Panc1 (cell line): ENCODE results near the gene CADPS2. TPM values are rescaled to one million over a fixed set of nuclear protein-coding genes. Genes with fewer than 3 reads are reported as not detected.

ENCODE experiments used
- ATAC-seq: fragments of 200-7000 bp; cut with Tn5 transposase; 2 replicates; pipeline ENCODE4 v1.9.1; 2020; ENCODE audit warnings: mild to moderate bottlenecking, moderate library complexity
- BruUV-seq: library from RNA; stranded (reverse); fragments of 400-500 nt; replicated peaks from 2 replicates; lab custom pipeline; 2021; lab: Mats Ljungman, UMichigan
- CTCF ChIA-PET: fragments of 300-600 bp; sonication (Branson Sonifier 250); formaldehyde crosslinking; loops from one replicate; lab custom pipeline; 2022; ENCODE audit warnings: antibody characterized with exemption; lab: Charles Lee
- POLR2A ChIA-PET: fragments of 300-600 bp; sonication (Branson Sonifier 250); formaldehyde crosslinking; loops from one replicate; lab custom pipeline; 2022; ENCODE audit warnings: antibody characterized with exemption; lab: Charles Lee
- DNase-seq: peaks from one replicate; pipeline ENCODE4 v3.0.0-alpha.2; 2010; ENCODE audit warnings: low read depth, low spot score
- H3K27ac ChIP-seq: 2 replicates; pipeline ENCODE4 v1.5.1; 2011; ENCODE audit warnings: mild to moderate bottlenecking, low read length, inconsistent platforms
- H3K27me3 ChIP-seq: fragments of 200-500 bp; sonication (Bioruptor generic); 2 replicates; pipeline ENCODE4 v1.6.0; 2014; ENCODE audit warnings: low read length, inconsistent platforms; ENCODE audit not compliant: control insufficient read depth, insufficient read depth
- H3K36me3 ChIP-seq: fragments of 200-500 bp; sonication (Bioruptor generic); 2 replicates; pipeline ENCODE4 v1.5.1; 2014; ENCODE audit warnings: inconsistent platforms, mild to moderate bottlenecking, low read length, moderate library complexity; ENCODE audit not compliant: control insufficient read depth, insufficient read depth
- H3K4me1 ChIP-seq: 2 replicates; pipeline ENCODE4 v1.5.1; 2011; ENCODE audit warnings: inconsistent platforms, mild to moderate bottlenecking, low read length, moderate library complexity; ENCODE audit not compliant: control insufficient read depth, insufficient read depth
- H3K4me3 ChIP-seq, 2 experiments: 2 replicates each; pipeline ENCODE4 v1.5.1; 2011 to 2012; ENCODE audit warnings: low read depth in 2 of 2, low read length in 2 of 2, mild to moderate bottlenecking in 2 of 2, inconsistent platforms in 1 of 2, moderate library complexity in 1 of 2
- H3K9me3 ChIP-seq: fragments of 200-500 bp; sonication (Bioruptor generic); 2 replicates; pipeline ENCODE4 v1.5.1; 2014; ENCODE audit warnings: low read depth, mild to moderate bottlenecking, inconsistent platforms, low read length, moderate library complexity; ENCODE audit not compliant: control insufficient read depth, insufficient read depth
- POLR2AphosphoS5 ChIP-seq: IDR thresholded peaks from 2 replicates; pipeline ENCODE4 v1.6.1; 2012; ENCODE audit warnings: mild to moderate bottlenecking, low read depth, low read length, moderate library complexity
- REST ChIP-seq, 2 experiments: IDR thresholded peaks; 2 replicates each; pipeline ENCODE4 v1.6.1; 2011 to 2012; ENCODE audit warnings: low read depth in 2 of 2, control low read depth in 1 of 2, low read length in 1 of 2, mild to moderate bottlenecking in 1 of 2, moderate library complexity in 1 of 2; ENCODE audit not compliant: insufficient read depth in 1 of 2
- SIN3A ChIP-seq: IDR thresholded peaks from 2 replicates; pipeline ENCODE4 v1.6.1; 2012; ENCODE audit warnings: low read depth, mild to moderate bottlenecking, low read length, moderate library complexity, borderline replicate concordance; ENCODE audit not compliant: insufficient read depth
- TCF7L2 ChIP-seq: IDR thresholded peaks from 2 replicates; pipeline ENCODE4 v1.6.1; 2011; ENCODE audit warnings: mild to moderate bottlenecking, low read depth, low read length, inconsistent platforms
- in situ Hi-C: cut with HindIII; loops from 2 replicates; pipeline ENCODE4 v1.10.0; 2016; ENCODE audit warnings: low sequenced_read_pairs, low pct_unique_long_range_greater_than_20kb
- intact Hi-C: fragments of 100-400 bp; cut with micrococcal nuclease; formaldehyde crosslinking; loops from one replicate; pipeline ENCODE4 v1.10.0; 2022; ENCODE audit not compliant: unreplicated experiment
- total RNA-seq: library from RNA; stranded (reverse); gene quantifications from one replicate; pipeline ENCODE4 v1.2.1, GENCODE V29; 2021; ENCODE audit not compliant: unreplicated experiment
- TF ChIP-seq, protein P1 (sequence below): fragments of 450-650 bp; IDR thresholded peaks from 2 replicates; pipeline ENCODE4 v1.5.1; 2017; ENCODE audit warnings: mild to moderate bottlenecking

Gene CADPS2
- total RNA-seq, 1 experiment from 2014 or later: 1.6 TPM

GRCh38 chr7:122344303-122344620, 542.0 kb downstream of the CADPS2 start:
- intact Hi-C loops (no loop called here), in situ Hi-C loops (no loop called here)
- TF ChIP-seq POLR2AphosphoS5 (no peak), TCF7L2 (no peak), REST (IDR thresholded peaks at IDR 0.05; ENCODE audit: insufficient read depth in 1 of 2, low read depth in 2 of 2, low read length in 1 of 2) (no peak), SIN3A (no peak)
- TF ChIP-seq, protein P1, sequence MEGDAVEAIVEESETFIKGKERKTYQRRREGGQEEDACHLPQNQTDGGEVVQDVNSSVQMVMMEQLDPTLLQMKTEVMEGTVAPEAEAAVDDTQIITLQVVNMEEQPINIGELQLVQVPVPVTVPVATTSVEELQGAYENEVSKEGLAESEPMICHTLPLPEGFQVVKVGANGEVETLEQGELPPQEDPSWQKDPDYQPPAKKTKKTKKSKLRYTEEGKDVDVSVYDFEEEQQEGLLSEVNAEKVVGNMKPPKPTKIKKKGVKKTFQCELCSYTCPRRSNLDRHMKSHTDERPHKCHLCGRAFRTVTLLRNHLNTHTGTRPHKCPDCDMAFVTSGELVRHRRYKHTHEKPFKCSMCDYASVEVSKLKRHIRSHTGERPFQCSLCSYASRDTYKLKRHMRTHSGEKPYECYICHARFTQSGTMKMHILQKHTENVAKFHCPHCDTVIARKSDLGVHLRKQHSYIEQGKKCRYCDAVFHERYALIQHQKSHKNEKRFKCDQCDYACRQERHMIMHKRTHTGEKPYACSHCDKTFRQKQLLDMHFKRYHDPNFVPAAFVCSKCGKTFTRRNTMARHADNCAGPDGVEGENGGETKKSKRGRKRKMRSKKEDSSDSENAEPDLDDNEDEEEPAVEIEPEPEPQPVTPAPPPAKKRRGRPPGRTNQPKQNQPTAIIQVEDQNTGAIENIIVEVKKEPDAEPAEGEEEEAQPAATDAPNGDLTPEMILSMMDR: no peak
- no peak overlapping the region for H3K4me3 ChIP-seq
- H3K9me3 ChIP-seq: no peaks in the 10 kb centered on the region
- ChIA-PET CTCF (no interaction called here), POLR2A (no interaction called here)
- no peak for DNase-seq
- no peak for ATAC-seq
- H3K4me1 ChIP-seq: no peaks in the 10 kb centered on the region
- no TSS peak for BruUV-seq
- no peak overlapping the region for H3K27ac ChIP-seq
- H3K27me3 ChIP-seq: no peaks in the 10 kb centered on the region; the same call in 1 of the 2 replicates
- H3K36me3 ChIP-seq: no peaks in the 10 kb centered on the region

DNA sequence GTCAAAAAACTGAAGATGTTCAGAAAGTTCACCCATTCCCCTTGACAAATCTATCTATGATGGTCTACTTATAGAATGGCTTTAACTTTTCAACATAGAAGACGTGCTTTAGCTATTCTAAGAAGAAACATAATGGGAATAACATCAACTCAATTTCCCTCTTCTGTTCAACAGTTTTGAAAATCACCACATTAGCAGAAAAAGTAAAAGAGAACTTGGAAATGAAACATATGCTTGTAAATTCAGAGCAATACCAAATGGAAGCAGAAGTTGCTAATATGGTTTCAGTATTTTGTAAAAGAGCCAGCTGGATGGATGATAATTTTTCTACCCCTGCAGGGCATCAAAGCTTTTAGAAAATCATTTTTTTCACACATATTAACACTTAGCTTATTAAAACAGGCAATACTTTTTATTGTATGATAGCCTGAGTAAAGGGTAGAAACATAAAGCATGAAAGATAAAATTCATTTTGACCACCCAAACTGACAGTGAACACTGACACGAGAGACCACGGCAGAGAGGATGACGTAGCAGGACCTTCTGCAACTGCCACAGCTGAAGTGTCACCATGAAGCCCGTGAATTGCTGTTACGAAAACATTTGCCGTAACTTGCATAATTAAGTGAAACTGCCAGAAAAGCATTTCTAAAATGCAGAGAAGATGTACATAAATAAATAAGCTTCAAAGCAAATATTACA, 542.5 kb downstream of the CADPS2 start:
- POLR2A ChIA-PET: interaction anchor here (0.6 kb wide), 1 partner anchor 676 kb away, joined by 4 read pairs; no protein-coding TSS in a partner anchor
- Histone ChIP-seq H3K4me1 (no peaks in the 10 kb centered on the region), H3K36me3 (no peaks in the 10 kb centered on the region), H3K27ac (no peak overlapping the region), H3K9me3 (no peaks in the 10 kb centered on the region), H3K4me3 (no peak overlapping the region), H3K27me3 (no peaks in the 10 kb centered on the region)
- in situ Hi-C loops (no loop called here), intact Hi-C loops (no loop called here)
- no peak for DNase-seq
- no TSS peak for BruUV-seq
- TF ChIP-seq TCF7L2 (no peak), REST (IDR thresholded peaks at IDR 0.05; ENCODE audit: insufficient read depth in 1 of 2, low read depth in 2 of 2, low read length in 1 of 2) (no peak), SIN3A (no peak), POLR2AphosphoS5 (no peak)
- TF ChIP-seq, protein P1: no peak
- ATAC-seq: no peak
- CTCF ChIA-PET: no interaction called here
